ENCODE measurements around the gene PDCD2L.

GRCh38 chr19:34411216-34411615 is 7.0 kb downstream of the PDCD2L start:
- no peak for TF ChIP-seq CTCF (conservative IDR thresholded peaks at IDR 0.05; ENCODE audit: low read depth, low read length)
- TF ChIP-seq EZH2 (IDR thresholded peaks at IDR 0.05; ENCODE audit: borderline replicate concordance, low read depth, low read length, poor library complexity, severe bottlenecking): no peak
